AG09319 (cell line): Measurements from ENCODE around the gene RPS6KL1.

Experiments used
- DNase-seq: peaks from one replicate; pipeline ENCODE4 v3.0.0-alpha.2; 2010; ENCODE audit warnings: low read depth; ENCODE audit errors: extremely low read depth
- TF ChIP-seq, protein P1 (sequence below): IDR thresholded peaks from 2 replicates; pipeline ENCODE4 v1.5.1; 2011; ENCODE audit warnings: low read depth, mild to moderate bottlenecking, inconsistent platforms, low read length, moderate library complexity

The RPS6KL1 gene

DNA sequence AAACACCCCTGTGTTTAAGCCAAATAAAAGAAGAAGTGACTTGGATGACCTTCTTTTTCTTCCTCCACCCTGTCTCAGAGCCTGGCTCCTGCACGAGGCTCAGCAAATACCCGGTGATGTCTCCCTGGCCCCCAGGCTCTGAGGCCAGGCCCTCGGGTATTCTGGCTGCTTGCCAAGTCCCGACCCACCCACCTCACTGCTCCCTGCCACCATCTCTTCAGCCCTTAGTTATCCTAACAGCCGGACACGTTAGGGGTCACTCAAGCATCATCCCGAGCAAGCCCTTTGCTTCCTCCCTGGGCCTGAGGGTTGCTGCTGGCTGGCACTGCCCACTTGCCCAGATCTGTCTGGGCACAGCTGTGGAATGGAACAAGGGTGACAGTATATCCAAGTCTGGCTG is 7.2 kb downstream of the RPS6KL1 start:
- DNase-seq: no peak
- TF ChIP-seq, protein P1, sequence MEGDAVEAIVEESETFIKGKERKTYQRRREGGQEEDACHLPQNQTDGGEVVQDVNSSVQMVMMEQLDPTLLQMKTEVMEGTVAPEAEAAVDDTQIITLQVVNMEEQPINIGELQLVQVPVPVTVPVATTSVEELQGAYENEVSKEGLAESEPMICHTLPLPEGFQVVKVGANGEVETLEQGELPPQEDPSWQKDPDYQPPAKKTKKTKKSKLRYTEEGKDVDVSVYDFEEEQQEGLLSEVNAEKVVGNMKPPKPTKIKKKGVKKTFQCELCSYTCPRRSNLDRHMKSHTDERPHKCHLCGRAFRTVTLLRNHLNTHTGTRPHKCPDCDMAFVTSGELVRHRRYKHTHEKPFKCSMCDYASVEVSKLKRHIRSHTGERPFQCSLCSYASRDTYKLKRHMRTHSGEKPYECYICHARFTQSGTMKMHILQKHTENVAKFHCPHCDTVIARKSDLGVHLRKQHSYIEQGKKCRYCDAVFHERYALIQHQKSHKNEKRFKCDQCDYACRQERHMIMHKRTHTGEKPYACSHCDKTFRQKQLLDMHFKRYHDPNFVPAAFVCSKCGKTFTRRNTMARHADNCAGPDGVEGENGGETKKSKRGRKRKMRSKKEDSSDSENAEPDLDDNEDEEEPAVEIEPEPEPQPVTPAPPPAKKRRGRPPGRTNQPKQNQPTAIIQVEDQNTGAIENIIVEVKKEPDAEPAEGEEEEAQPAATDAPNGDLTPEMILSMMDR: no peak

DNA sequence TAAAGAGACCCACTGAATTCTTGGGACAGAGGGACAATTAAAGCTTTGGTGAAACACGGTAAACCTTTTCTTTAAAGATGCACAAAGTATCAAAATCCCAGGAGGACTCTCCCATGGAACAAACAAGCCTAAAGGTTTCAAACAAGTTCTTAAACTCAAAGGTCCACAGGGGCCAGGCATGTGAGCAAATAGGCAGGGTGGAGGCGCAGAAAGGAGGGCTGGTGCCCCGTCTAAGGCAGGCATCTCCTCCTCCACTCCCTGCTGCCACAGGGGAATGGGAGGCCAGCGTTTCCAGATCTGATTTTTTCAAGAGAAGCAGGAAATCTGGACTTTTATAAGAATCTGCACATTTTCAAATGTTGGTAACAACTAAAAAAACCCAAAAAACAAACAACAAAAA is 7.6 kb downstream of the RPS6KL1 start:
- TF ChIP-seq, protein P1: no peak
- no peak for DNase-seq

DNA sequence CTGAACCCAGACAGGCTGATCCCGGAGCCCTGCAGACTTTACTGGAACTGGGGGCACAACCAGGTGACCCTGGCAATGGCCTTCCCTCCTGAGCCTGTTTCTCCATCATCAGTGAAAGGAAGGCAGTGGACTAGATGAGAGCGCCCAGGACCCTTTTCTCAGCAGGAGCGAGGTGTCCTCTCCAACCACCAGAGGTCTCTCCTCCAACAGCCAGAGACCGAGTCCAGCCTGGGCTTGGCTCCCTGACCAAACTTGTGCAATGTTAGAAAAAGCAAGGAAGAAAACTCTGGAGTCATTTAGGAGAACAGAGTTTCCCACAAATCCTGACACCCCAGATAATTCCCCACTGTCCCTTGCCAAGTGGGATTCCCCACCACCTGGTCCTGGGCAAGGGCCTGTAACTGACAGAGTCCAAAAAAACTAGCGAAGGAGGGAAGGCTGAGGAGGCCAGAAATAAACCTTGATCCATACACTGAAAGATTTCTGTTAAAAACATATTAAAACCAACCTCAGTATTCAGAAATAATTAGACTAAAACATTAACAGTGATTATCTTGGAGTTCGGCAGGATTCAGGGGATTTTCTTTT is 9.0 kb downstream of the RPS6KL1 start:
- peak; percentile 56 for DNase-seq
- TF ChIP-seq, protein P1: peak; percentile 98

DNA sequence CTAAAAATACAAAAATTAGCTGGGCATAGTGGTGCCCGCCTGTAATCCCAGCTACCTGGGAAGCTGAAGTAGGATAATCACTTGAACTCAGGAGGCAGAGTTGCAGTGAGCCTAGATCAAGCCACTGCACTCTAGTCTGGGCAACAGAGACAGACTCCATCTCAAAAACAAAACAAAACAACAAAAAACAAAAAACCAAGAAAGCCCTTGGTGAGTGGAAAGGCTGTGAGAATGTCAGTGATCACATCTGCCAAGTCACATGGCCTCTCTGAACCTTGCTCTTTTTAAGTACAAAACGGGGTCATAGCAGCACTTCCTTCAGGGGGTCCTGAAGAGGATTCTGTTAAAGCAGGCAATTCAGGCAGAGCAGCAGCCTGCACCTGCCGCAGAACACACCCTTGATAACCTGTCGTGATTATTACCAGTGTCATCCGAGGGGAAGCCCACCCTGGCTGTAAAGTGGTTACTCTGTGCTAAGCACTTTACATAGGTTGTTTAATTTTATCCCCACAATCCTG is 9.6 kb downstream of the RPS6KL1 start:
- DNase-seq: no peak
- TF ChIP-seq, protein P1: no peak

DNA sequence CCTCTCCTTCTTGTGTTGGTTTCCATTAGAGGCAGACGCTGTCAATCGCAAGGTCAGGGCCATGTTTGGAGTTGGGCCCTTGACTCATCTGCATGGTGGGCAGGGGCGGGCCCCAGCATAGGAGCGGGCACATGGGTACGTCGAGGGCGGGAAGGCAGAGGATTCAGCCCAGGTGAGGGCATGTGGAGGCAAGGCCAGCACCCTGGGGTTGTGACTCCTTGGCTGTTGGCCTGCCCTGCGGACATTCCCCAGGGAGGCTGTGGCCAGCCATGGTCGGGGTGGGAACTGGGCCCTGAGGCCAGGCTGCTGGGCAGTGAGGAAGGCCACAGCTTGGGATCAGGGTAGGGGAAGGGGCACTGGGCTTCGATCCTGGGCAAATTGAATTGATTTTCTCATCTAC is 10.3 kb downstream of the RPS6KL1 start:
- DNase-seq: no peak
- TF ChIP-seq, protein P1: no peak

DNA sequence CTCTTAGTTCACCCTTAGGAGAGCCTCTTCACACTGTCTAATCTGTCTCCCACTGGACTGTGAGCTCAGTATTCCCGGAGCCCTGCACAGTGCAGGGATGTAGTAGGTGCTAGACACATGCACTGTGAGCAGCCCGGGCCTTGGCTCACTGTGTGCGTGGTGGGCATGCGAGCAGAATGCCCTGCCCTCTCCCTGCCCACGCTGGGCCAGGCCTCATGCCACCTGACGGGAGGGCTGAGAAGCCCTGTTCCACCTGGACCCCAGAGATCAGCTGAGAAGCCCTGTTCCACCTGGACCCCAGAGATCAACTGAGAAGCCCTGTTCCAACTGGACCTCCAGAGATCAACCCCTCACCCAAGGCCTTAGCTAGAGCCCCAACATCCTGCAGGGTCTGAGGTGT is 10.9 kb downstream of the RPS6KL1 start:
- DNase-seq: no peak
- TF ChIP-seq, protein P1: no peak

DNA sequence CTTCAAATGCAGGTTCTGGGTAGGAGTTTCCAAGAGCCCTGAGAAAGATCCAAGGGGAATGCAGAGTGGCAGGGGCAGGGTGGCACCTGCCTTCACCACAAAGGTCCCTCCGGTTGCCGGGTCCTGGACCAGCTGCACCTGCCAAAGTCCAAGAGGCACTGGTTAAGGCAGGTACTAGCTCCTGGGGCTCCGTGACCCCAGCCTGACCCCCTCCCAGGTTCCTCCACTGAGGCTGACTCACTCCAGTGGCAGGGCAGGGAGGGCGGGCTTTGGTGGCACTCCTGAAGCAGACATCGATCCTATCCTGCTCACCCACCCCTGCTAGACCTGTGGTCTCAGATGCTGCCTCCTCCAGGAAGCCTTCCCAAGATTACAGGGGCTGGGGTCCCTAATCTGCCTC is 11.4 kb downstream of the RPS6KL1 start:
- TF ChIP-seq, protein P1: no peak
- DNase-seq: no peak
